GM04504 (cell line): ENCODE data around the gene SLC25A26.

Source experiments
- DNase-seq: peaks from one replicate; pipeline ENCODE4 v3.0.0-alpha.2; 2012; ENCODE audit warnings: low read depth

Gene SLC25A26

GRCh38 chr3:66227051-66227450 lies 6.2 kb downstream of the SLC25A26 start:
- no peak for DNase-seq

- no peak for DNase-seq
Measured at GRCh38 chr3:66227915-66228314, 7.1 kb downstream of the SLC25A26 start.

DNA sequence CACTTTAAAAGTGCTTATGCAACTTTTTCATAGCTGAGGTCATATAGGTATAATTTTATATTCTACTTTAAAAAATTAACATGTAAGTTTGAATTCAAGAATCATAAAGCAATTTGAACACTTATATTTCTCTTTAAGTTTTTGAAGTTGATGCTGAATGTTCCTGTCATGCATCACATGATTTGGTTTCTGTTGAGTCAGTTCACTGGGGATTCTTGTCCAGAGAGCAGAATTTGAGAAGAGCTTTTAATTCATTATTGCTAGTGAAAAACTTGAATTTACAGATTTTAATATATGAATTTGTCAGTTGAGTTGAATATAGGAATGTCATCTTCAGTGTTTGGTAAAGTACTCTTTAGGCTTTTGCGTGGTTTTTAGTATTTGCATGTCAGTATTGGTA lies 7.9 kb downstream of the SLC25A26 start:
- DNase-seq, result no peak

DNA sequence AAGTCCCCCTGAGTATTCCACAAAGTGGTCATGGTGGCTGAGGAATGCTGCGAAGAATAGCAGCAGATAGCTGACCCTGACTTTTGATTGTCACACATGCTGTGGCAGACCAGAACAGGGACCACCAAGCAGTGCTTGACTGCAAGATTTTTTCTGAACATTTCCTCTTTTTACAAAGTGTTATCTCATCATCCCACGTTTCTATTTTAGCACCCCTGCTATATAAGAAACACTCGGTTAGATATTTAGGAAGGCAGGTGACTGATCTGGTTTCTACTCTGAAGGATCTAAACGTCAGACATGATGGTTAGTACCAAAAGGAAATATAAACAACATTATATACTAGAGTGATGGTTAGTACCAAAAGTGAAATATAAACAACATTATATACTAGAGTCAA lies 9.1 kb downstream of the SLC25A26 start:
- DNase-seq, result no peak

DNA sequence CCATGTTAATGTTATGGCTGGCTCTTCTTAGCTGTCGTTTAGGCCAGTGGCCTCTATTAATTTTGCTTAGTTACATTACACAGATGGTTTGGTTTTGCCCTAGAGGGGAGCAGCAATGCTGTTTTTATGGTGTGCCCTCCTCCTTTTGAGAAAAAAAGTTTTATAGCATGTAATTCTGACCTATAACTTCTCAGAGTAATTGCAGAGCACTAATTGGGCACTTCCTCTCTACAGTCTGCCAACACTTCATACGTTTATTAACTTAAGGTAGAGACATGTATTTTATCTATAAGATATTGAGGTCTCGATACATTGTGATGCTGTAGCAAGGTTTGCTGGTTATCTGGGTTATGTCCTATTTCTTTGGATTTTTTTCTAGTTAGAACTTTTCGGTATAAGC lies 12.2 kb downstream of the SLC25A26 start:
- no peak for DNase-seq

DNA sequence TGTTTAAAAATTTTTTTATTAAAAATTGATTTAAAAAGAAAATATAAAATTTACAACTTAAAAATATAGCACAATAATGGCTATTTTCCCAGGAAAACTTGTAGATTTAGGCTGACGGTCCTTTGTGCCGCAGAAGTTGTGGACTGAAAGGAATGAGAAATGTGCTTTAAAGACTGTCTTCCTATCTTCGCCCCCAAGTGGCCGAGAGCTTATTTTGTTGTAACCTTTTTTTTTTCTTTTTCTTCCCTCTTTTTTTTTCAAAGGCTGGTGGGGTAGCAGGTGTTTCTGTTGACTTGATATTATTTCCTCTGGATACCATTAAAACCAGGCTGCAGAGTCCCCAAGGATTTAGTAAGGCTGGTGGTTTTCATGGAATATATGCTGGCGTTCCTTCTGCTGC lies 15.5 kb downstream of the SLC25A26 start:
- no peak for DNase-seq

DNA sequence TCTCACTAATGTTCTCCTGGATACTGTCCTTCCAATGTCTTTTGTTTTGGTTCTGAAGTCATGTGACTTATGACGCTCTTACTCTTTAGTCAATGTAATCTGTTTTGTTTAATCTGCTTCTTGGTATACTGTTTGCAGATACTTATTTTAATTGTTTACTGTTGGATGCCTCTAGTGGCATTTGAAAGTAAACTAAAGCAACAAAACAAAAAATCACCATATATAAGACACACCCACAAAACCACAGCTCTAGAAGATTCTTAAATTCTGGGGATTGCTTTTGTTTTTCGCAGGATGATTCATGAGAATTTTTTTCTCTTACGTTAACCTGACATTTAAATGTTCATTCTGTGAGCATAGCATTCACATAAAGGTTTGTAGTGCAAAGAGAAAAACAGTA lies 16.8 kb downstream of the SLC25A26 start:
- DNase-seq, result no peak

GRCh38 chr3:66239513-66240123 lies 18.8 kb downstream of the SLC25A26 start:
- no peak for DNase-seq

DNA sequence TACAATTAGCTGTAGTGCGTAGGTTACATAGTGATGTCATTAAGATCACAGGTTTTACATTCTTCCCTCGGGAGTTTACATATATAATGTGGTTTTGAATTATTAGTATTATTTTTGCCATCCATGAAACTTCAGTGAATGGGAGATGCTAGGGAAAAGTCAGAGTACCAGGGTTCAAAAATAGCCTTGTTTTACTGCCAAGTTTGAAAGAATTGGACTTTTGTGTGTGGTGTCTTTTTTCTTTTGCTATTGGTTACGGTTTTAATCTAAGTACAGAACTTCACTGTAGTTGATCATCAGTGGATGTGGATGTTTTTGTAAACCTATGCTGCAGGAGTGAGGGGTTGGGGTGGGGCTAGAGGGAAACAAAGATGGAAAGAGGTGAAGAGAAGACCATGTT lies 20.7 kb downstream of the SLC25A26 start:
- no peak for DNase-seq

GRCh38 chr3:66242788-66243464 lies 22.1 kb downstream of the SLC25A26 start:
- no peak for DNase-seq

GRCh38 chr3:66248641-66249040 lies 27.8 kb downstream of the SLC25A26 start:
- DNase-seq, result no peak

DNA sequence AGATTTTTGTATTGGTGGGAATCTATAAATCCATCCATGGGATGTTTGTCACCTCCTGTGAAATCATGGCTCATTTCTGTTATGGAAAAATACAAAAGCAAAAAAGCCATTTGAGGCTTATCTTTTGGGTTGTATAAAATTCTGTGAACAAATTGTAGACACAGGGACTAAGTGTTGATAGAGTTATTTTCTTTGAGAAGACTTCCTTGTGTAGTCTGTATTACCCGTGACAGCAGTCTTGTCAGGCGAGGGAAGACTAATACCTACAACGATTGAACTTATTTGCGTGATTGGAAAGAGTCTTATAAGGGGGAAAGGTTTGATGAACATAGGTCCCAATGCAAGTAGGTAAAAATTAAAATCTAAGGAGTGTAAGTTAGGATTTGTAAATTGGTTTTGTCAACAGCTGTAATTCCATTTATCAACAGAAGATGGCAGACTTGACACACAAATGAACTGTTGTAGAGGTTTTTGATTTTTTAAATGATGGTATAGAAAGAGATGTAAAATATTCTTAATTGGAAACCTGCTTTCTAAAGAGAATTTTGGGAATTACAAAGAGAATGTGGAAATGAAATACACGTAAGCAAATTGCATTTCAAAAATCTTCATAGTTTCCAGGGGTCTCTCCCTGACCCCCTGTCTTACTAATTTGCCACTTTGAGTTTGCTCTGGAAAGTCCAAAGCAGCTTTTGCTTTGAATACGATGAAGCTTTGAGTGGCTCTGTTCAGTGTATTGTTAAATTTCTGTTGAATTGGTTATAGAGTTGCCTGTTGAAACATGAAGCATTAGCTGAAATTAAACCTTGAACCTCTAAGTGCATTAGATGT lies 33.2 kb downstream of the SLC25A26 start:
- DNase-seq, result peak; percentile 10

GRCh38 chr3:66255865-66256264 lies 35.1 kb downstream of the SLC25A26 start:
- no peak for DNase-seq

- DNase-seq, result no peak
Measured at GRCh38 chr3:66256806-66257205, 36.0 kb downstream of the SLC25A26 start.

DNA sequence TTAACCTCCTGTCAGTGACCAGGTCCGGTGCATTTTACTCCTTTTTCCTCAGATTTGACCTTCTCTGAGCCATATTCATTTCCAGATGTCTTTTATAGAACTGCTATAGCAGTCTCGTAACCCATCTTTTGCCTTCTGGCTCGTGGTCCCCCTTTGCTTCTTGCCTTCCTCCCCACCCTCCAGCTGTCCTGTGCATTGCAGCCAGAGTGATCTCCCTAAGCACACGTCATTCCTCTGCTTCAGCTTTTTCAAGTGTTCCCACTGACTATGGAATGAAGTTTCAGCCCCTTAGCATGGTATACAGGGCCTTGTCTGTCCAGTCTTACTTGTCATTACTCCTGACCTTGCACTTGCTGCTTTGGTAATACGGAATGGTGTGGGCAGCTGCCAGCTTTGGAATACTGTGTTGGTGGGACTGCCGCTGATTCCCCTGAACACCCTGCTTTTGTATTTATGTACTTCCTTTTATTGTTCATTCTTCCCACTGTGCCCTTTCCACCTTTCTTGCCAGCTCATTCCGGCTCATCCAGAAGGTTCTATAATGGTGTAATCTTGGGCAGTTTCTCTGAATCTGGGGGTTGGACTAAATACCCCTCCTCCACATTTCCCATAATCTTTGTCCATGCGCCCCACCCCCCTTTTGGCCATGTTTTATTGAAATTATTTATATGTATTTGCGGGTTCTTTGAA lies 38.9 kb downstream of the SLC25A26 start:
- DNase-seq, result no peak

DNA sequence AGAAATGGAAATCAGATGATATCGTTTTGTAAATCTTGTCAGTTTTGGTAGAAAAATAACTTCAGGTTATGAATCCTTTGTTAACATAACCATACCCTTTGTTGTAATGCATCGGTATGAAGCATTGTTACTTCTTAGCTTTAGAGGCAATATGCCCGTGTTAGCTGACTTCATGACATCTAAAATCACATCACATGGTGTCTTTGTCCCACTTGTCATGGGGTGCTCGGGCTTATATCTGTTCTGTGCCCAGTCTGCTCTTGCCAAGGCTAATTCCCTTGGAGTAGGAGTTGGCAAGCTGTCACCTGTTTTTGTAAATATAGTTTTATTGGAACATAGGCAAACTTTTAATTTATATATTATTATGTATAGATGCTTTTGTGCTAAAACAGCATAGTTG lies 39.6 kb downstream of the SLC25A26 start:
- DNase-seq, result no peak

GRCh38 chr3:66261355-66261754 lies 40.6 kb downstream of the SLC25A26 start:
- no peak for DNase-seq

- no peak for DNase-seq
Measured at GRCh38 chr3:66265649-66266048, 44.8 kb downstream of the SLC25A26 start.

DNA sequence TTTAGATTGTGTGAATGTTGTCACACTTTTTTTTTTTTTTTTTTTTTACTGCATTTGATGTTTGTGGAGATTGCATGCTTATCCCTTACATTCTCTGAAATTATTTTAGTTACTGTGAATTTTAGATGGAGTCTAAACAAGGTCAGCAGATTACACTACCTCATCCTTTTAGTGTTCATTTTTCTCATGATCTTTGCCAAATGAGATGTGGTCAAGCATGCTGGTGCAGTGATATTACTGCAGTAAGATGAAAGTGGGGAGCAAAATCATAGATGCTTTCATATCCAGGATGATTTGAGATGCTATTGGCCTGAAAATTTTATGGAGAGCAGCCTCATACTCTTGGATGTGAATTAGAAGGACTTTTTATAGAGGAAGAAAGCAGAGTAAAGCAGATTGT lies 45.8 kb downstream of the SLC25A26 start:
- DNase-seq, result no peak

DNA sequence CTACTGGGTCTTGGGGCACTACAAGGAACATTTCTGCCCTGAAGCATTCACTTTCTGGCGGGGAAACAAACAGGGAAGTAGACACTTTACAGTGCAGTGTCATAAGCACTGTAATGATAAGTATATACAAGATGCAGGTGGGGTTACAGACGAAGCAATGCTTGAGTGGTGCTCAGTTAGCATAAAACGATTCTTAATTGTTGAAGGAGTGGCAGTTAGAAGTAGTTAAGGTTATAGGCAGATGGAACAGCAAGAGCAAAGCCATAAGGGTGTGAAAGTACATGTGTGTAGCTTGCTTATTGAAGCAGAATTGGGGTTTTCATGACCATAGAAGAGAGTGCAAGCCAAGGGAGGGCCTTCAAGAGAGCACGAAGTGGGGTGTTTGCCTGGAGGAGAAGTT lies 46.2 kb downstream of the SLC25A26 start:
- DNase-seq, result no peak

DNA sequence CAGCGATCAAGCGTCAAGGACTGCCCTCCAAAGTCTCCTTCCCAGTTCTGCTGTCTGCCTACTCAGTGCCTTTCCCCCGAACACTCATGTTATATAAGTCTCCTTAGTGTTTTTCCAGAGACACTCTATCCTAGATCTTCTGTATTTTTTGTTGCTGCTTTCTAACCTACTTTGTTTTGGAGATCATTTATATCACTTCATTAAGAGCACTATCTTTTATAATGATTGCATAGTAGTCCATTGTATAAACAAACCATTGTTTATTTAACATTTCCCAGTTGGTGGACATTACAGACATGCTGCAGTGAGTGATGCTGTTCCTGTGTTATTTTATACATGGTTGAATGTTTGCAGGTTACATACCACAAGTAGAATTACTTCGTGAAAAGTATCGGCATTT lies 47.1 kb downstream of the SLC25A26 start:
- no peak for DNase-seq

GRCh38 chr3:66268864-66269263 lies 48.1 kb downstream of the SLC25A26 start:
- no peak for DNase-seq

GRCh38 chr3:66269411-66269810 lies 48.6 kb downstream of the SLC25A26 start:
- DNase-seq, result no peak
